Ectodermal cell (in vitro differentiated cells): ENCODE results near the gene PPP1R36.
"Not testable (repeated sequence)": the region's sequence is repeated elsewhere in the genome, so short reads cannot be mapped to it uniquely, and the experiment has no call there.

ENCODE experiments used
- H3K27ac ChIP-seq: 2 replicates; pipeline ENCODE4 v1.7.0; 2013; ENCODE audit warnings: mild to moderate bottlenecking, low read depth, low read length; ENCODE audit not compliant: insufficient read depth, poor library complexity, severe bottlenecking
- H3K27me3 ChIP-seq: 2 replicates; pipeline ENCODE4 v1.7.0; 2013; ENCODE audit warnings: mild to moderate bottlenecking, low read length; ENCODE audit not compliant: insufficient read depth, control insufficient read depth, poor library complexity, severe bottlenecking
- H3K36me3 ChIP-seq: one replicate; pipeline ENCODE4 v1.7.0; 2013; ENCODE audit warnings: low read length; ENCODE audit not compliant: control insufficient read depth, insufficient read depth
- H3K4me1 ChIP-seq: one replicate; pipeline ENCODE4 v1.7.0; 2013; ENCODE audit warnings: low read length; ENCODE audit not compliant: control insufficient read depth, insufficient read depth
- H3K4me3 ChIP-seq: 2 replicates; pipeline ENCODE4 v1.7.0; 2013; ENCODE audit warnings: low read depth, low read length, control low read depth; ENCODE audit not compliant: insufficient read depth
- H3K9me3 ChIP-seq: 2 replicates; pipeline ENCODE4 v1.7.0; 2013; ENCODE audit warnings: mild to moderate bottlenecking, low read length, moderate library complexity; ENCODE audit not compliant: control insufficient read depth
- WGBS, 2 experiments: methylation state at CpG; one replicate each; pipeline ENCODE4 v1.1.7; 2013; ENCODE audit warnings: missing lambda C conversion rate in 2 of 2; 5-methylcytosine and 5-hydroxymethylcytosine counted together

PPP1R36 gene

GRCh38 chr14:64506721-64507120 is 43.0 kb upstream of the PPP1R36 start:
- H3K4me3 ChIP-seq: no peak overlapping the region
- WGBS, 2 experiments: 94 to 100% methylated on average over 2 to 3 of the region's 3 CpGs
- H3K9me3 ChIP-seq: no peaks in the 10 kb centered on the region
- H3K27me3 ChIP-seq: no peaks in the 10 kb centered on the region
- peaks cover 22% of the 10 kb centered on the region for H3K4me1 ChIP-seq
- H3K27ac ChIP-seq: no peak overlapping the region
- no peaks in the 10 kb centered on the region for H3K36me3 ChIP-seq

GRCh38 chr14:64507376-64508156 is 42.2 kb upstream of the PPP1R36 start:
- WGBS, 2 experiments: 90 to 98% methylated on average over 4 of the region's 4 CpGs
- no peaks in the 10 kb centered on the region for H3K36me3 ChIP-seq
- no peaks in the 10 kb centered on the region for H3K27me3 ChIP-seq
- no peak overlapping the region for H3K4me3 ChIP-seq
- H3K9me3 ChIP-seq: no peaks in the 10 kb centered on the region
- H3K27ac ChIP-seq: no peak overlapping the region
- peaks cover 13% of the 10 kb centered on the region for H3K4me1 ChIP-seq

- no peaks in the 10 kb centered on the region for H3K36me3 ChIP-seq
- no peaks in the 10 kb centered on the region for H3K9me3 ChIP-seq
- H3K4me3 ChIP-seq: no peak overlapping the region
- WGBS, 2 experiments: 74 to 75% methylated on average over 1 of the region's 1 CpG
- peaks cover 11% of the 10 kb centered on the region for H3K4me1 ChIP-seq
- no peak overlapping the region for H3K27ac ChIP-seq
- no peaks in the 10 kb centered on the region for H3K27me3 ChIP-seq
These were observed 41.5 kb upstream of the PPP1R36 start for GRCh38 chr14:64508215-64508776.

- H3K4me1 ChIP-seq: peaks cover 11% of the 10 kb centered on the region
These were observed 40.7 kb upstream of the PPP1R36 start for GRCh38 chr14:64509036-64509435.

GRCh38 chr14:64510825-64511671 is 38.7 kb upstream of the PPP1R36 start:
- Histone ChIP-seq H3K4me3 (no peak overlapping the region), H3K9me3 (no peaks in the 10 kb centered on the region), H3K27me3 (no peaks in the 10 kb centered on the region), H3K36me3 (no peaks in the 10 kb centered on the region), H3K4me1 (peaks cover 11% of the 10 kb centered on the region), H3K27ac (no peak overlapping the region)
- WGBS, 2 experiments: 31 to 41% methylated on average over 4 of the region's 4 CpGs

More at GRCh38 chr14:64509036-64509435, 40.7 kb upstream of the PPP1R36 start:
- Histone ChIP-seq H3K9me3 (no peaks in the 10 kb centered on the region), H3K4me3 (no peak overlapping the region), H3K36me3 (no peaks in the 10 kb centered on the region), H3K27ac (no peak overlapping the region), H3K27me3 (no peaks in the 10 kb centered on the region)
- 74 to 76% methylated on average over 8 of the region's 8 CpGs for WGBS, 2 experiments

- H3K27me3 ChIP-seq: no peaks in the 10 kb centered on the region
- H3K4me1 ChIP-seq: peaks cover 8% of the 10 kb centered on the region
- H3K9me3 ChIP-seq: no peaks in the 10 kb centered on the region
- H3K4me3 ChIP-seq: no peak overlapping the region
- no peaks in the 10 kb centered on the region for H3K36me3 ChIP-seq
- H3K27ac ChIP-seq: no peak overlapping the region
- WGBS, 2 experiments: 94 to 96% methylated on average over 1 to 2 of the region's 2 CpGs
These were observed 36.5 kb upstream of the PPP1R36 start for GRCh38 chr14:64513271-64513670.

GRCh38 chr14:64515053-64515452 is 34.7 kb upstream of the PPP1R36 start:
- no peak overlapping the region for H3K4me3 ChIP-seq
- H3K4me1 ChIP-seq: no peaks in the 10 kb centered on the region
- no peaks in the 10 kb centered on the region for H3K9me3 ChIP-seq
- H3K27ac ChIP-seq: no peak overlapping the region
- no peaks in the 10 kb centered on the region for H3K36me3 ChIP-seq
- WGBS, 2 experiments: 81 to 97% methylated on average over 1 of the region's 1 CpG
- H3K27me3 ChIP-seq: no peaks in the 10 kb centered on the region

DNA sequence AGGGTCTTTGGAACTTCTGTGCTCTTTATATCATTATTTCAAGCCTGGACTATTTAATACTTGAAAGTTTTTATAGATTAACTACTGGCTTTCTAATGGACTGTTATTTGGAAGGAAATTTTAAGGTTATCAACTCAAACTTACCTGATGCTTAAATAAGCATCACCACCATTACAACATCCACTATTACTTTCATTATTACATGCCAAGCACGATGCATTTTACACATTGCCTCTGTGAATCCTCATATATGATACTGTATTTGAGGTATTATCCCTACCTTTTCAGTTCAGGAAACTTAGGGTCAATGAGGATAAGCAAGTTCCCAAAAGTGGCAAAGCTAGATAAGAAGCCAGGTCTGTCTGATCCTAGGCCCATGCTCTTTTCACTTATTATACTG is 32.8 kb upstream of the PPP1R36 start:
- Histone ChIP-seq H3K27ac (no peak overlapping the region), H3K4me3 (no peak overlapping the region), H3K4me1 (no peaks in the 10 kb centered on the region), H3K27me3 (no peaks in the 10 kb centered on the region), H3K9me3 (no peaks in the 10 kb centered on the region), H3K36me3 (no peaks in the 10 kb centered on the region)
- WGBS, 2 experiments: 83% methylated on average over 1 of the region's 1 CpG; no CpG with 5 or more reads in 1 of the 2 experiments

GRCh38 chr14:64517667-64518066 is 32.1 kb upstream of the PPP1R36 start:
- not testable (repeated sequence) for H3K9me3 ChIP-seq, H3K4me3 ChIP-seq, H3K36me3 ChIP-seq, H3K4me1 ChIP-seq, H3K27ac ChIP-seq, H3K27me3 ChIP-seq
- WGBS, 2 experiments: 95 to 98% methylated on average over 6 of the region's 6 CpGs

DNA sequence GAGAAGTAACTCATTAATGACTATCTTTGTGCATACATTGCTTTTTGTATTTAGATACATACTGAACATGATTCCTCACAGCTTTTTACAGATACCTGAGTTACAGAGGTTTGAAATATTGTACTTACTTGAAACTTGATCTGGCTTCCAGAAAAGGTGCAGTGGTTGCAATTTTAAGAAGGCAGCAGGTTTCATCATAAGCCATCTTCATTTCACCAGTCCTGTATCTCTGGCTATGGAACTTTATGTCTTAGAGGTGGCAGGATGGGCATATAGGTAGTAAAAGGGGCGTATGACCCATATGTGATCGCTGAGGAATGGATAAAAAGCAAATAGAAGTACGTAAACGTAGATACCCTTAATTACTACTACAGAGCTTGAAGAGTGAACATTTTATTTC is 31.5 kb upstream of the PPP1R36 start:
- H3K4me1 ChIP-seq: no peaks in the 10 kb centered on the region
- peaks cover 7% of the 10 kb centered on the region for H3K36me3 ChIP-seq
- WGBS, 2 experiments: 92 to 98% methylated on average over 4 of the region's 4 CpGs
- no peak overlapping the region for H3K4me3 ChIP-seq
- no peak overlapping the region for H3K27ac ChIP-seq
- no peaks in the 10 kb centered on the region for H3K27me3 ChIP-seq
- H3K9me3 ChIP-seq: no peaks in the 10 kb centered on the region
